CD8-positive, alpha-beta memory T cell (primary cell): ENCODE measurements around the gene TTYH3. TPM values are rescaled to one million over a fixed set of nuclear protein-coding genes. Genes with fewer than 3 reads are reported as not detected.
A peak's percentile ranks its signal among the peaks of the same experiment; 100 is the strongest.
"Not testable (repeated sequence)": the region's sequence is repeated elsewhere in the genome, so short reads cannot be mapped to it uniquely, and the experiment has no call there.

Experiments
- CTCF ChIA-PET: fragments of 350-600 bp; sonication (Branson Sonifier 250); formaldehyde crosslinking; loops from one replicate; lab custom pipeline; 2021; ENCODE audit warnings: antibody characterized with exemption; lab: Charles Lee
- POLR2A ChIA-PET: fragments of 350-600 bp; sonication (Branson Sonifier 250); formaldehyde crosslinking; loops from one replicate; lab custom pipeline; 2021; ENCODE audit warnings: antibody characterized with exemption; lab: Charles Lee
- DNase-seq, 5 donors: peaks; one replicate each; pipeline versions ENCODE4 v3.0.0 to v3.0.0-alpha.2; 2020 to 2022; ENCODE audit warnings: mixed read lengths in 1 of 5
- H3K27ac ChIP-seq: one replicate; pipeline ENCODE4 v1.7.0; 2013; ENCODE audit warnings: low read depth, mild to moderate bottlenecking, low read length, moderate library complexity
- H3K27me3 ChIP-seq: 2 replicates; pipeline ENCODE4 v1.7.0; 2013; ENCODE audit warnings: low read length, mild to moderate bottlenecking; ENCODE audit not compliant: insufficient read depth, poor library complexity, severe bottlenecking
- H3K36me3 ChIP-seq: 2 replicates; pipeline ENCODE4 v1.7.0; 2013; ENCODE audit warnings: mild to moderate bottlenecking, low read length, moderate library complexity; ENCODE audit not compliant: insufficient read depth
- H3K4me1 ChIP-seq: 2 replicates; pipeline ENCODE4 v1.7.0; 2013; ENCODE audit warnings: mild to moderate bottlenecking, low read length, moderate library complexity; ENCODE audit not compliant: insufficient read depth
- H3K4me3 ChIP-seq: 2 replicates; pipeline ENCODE4 v1.7.0; 2013; ENCODE audit warnings: mild to moderate bottlenecking, low read length
- H3K9me3 ChIP-seq: 2 replicates; pipeline ENCODE4 v1.7.0; 2013; ENCODE audit warnings: mild to moderate bottlenecking, low read length
- H3K27ac Mint-ChIP-seq, 8 donors: one replicate each; pipeline ENCODE4 v1.8.0; 2020 to 2021; ENCODE audit warnings: mixed read lengths in 8 of 8, mild to moderate bottlenecking in 6 of 8, inconsistent platforms in 3 of 8, moderate library complexity in 3 of 8
- H3K27me3 Mint-ChIP-seq, 2 donors: one replicate each; pipeline ENCODE4 v1.8.0; 2020 to 2021; ENCODE audit warnings: mixed read lengths in 2 of 2, mild to moderate bottlenecking in 1 of 2, moderate library complexity in 1 of 2
- H3K36me3 Mint-ChIP-seq, 3 donors: one replicate each; pipeline ENCODE4 v1.8.0; 2020 to 2021; ENCODE audit warnings: mixed read lengths in 3 of 3, inconsistent platforms in 1 of 3, mild to moderate bottlenecking in 1 of 3
- H3K4me1 Mint-ChIP-seq, 3 donors: one replicate each; pipeline ENCODE4 v1.8.0; 2020 to 2021; ENCODE audit warnings: mixed read lengths in 3 of 3, inconsistent platforms in 1 of 3, mild to moderate bottlenecking in 1 of 3
- H3K4me3 Mint-ChIP-seq, 7 donors: one replicate each; pipeline ENCODE4 v1.8.0; 2020 to 2021; ENCODE audit warnings: mixed read lengths in 7 of 7, mild to moderate bottlenecking in 6 of 7, moderate library complexity in 4 of 7, inconsistent platforms in 2 of 7
- H3K9me3 Mint-ChIP-seq, 5 donors: one replicate each; pipeline ENCODE4 v1.8.0; 2020 to 2022; ENCODE audit warnings: mixed read lengths in 5 of 5, mild to moderate bottlenecking in 3 of 5, moderate library complexity in 2 of 5, inconsistent platforms in 1 of 5
- polyA plus RNA-seq: library from polyadenylated mRNA; unstranded; fragments of 300-500 nt; fragmentation: Illumina TruSeq; gene quantifications from one replicate; pipeline ENCODE4 v1.2.3, GENCODE V29; 2021
- total RNA-seq, 2 experiments: library from RNA; stranded (reverse); gene quantifications; one replicate each; pipeline ENCODE4 v1.2.3, GENCODE V29; 2021

The TTYH3 gene
- total and polyA plus RNA-seq, 3 experiments from 2014 or later = 2.1 to 22.2 (median 20.2) TPM

DNA sequence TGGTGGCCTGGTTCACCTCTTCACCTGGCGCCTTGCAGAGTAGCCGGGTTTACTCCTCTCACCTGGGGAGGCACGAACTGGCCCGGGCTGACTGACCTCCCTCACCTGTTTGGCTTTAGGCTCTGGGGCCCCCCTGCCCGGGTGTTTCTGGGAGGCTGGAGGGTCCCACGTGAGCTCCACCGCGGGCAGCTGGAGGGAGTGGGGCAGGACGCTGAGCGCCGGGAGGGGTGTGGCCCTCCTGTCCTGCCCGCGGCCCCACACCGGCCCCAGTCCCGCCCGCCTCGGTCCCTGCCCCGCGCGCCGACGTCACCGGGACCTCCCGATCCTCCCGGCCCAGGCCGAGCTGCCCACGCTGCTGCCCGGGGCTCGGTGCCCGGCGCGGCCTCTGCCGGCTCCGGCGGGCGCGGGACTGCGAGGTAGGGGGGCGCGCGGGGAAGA is 56.1 kb downstream of the TTYH3 start, which contains the start of gene AMZ1:
Gene AMZ1, plus strand, starts transcription at position 322 of the 438 bp plus-strand sequence. CDS start 12,250 bp downstream, outside the sequence.
- no peak within 1 kb of the TSS for H3K4me3 ChIP-seq
- no peaks in the 10 kb centered on the region for H3K9me3 ChIP-seq
- ChIA-PET POLR2A (no interaction called here), CTCF (interaction anchor here (2.7 kb wide), 1 partner anchor 22 kb away, joined by 10 read pairs; no protein-coding TSS in a partner anchor)
- Mint-ChIP-seq H3K36me3 (no peaks in the 10 kb centered on the region), H3K27ac (peak within 1 kb of the TSS in 2 of 8 donors; percentile 17 to 78), H3K27me3 (peaks cover 37 to 48% of the 10 kb centered on the region in 2 donors), H3K4me1 (peaks cover 11 to 22% (median 13%) of the 10 kb centered on the region in 3 donors), H3K4me3 (peak within 1 kb of the TSS in 6 of 7 donors; percentile 24 to 85 (median 54)), H3K9me3 (no peaks in the 10 kb centered on the region)
- H3K27ac ChIP-seq = no peak within 1 kb of the TSS
- no peaks in the 10 kb centered on the region for H3K36me3 ChIP-seq
- DNase-seq = no peak
- H3K27me3 ChIP-seq = peaks cover 26% of the 10 kb centered on the region
- peaks cover 10% of the 10 kb centered on the region for H3K4me1 ChIP-seq

DNA sequence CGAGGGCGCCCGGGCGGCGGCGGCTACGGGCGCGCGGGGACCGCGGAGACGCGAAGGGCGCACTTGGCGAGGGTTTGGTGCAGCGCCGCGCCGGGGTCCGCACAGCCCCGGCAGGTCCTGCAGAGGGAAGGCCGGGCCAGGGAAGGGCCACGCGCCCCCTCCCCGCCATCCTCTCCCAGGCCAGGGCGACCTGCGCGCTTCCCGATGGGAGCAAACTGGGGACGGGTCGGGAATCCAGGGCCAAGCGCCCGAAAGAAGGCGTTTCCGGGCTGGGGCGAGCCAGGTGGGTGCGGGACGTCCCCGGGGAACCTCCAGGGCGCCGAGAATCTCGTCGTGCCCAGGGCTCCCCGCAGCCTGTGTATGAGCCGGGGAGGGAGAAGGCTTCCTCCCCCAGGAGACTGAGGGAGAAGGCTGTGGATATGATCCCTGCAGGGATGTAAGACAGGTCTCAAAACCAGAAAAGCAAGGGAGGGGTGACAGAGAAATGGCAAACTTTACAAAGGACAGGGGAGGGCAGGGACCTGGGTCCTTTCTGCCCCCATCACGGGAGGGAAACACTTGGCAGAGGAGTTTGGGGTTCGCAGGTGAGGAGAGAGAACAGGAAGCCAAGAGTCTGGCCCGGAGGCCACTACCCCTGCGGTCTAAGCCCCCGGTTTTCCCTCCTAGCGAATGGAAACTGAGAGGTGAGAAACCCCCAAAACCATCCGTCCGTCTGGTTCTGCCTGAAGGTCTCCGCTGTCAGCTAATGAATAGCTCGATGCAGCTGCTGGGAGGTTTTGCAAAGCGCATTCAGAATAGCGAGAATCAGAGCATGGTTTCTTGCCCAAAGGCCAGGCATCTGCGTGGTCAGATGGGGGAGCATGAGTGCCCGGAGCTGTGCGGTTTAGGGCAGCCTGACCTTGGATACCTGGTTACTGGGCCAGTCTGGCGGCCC is 56.9 kb downstream of the TTYH3 start:
- Mint-ChIP-seq H3K36me3 (no peaks in the 10 kb centered on the region), H3K27ac (peak overlapping the region in 2 of 8 donors; percentile 17 to 78), H3K4me3 (peak overlapping the region in 6 of 7 donors; percentile 16 to 85 (median 54)), H3K4me1 (peaks cover 11 to 22% (median 13%) of the 10 kb centered on the region in 3 donors), H3K9me3 (no peaks in the 10 kb centered on the region), H3K27me3 (peaks cover 37 to 48% of the 10 kb centered on the region in 2 donors)
- H3K4me1 ChIP-seq = peaks cover 10% of the 10 kb centered on the region
- no peak overlapping the region for H3K4me3 ChIP-seq
- no peaks in the 10 kb centered on the region for H3K36me3 ChIP-seq
- no peak for DNase-seq
- CTCF ChIA-PET = interaction anchor here (2.9 kb wide), 1 partner anchor 19 kb away, joined by 11 read pairs; no protein-coding TSS in a partner anchor
- no peaks in the 10 kb centered on the region for H3K9me3 ChIP-seq
- POLR2A ChIA-PET = interaction anchor here (0.9 kb wide), 1 partner anchor 20 kb away, joined by 3 read pairs; no protein-coding TSS in a partner anchor
- no peak overlapping the region for H3K27ac ChIP-seq
- peaks cover 26% of the 10 kb centered on the region for H3K27me3 ChIP-seq

DNA sequence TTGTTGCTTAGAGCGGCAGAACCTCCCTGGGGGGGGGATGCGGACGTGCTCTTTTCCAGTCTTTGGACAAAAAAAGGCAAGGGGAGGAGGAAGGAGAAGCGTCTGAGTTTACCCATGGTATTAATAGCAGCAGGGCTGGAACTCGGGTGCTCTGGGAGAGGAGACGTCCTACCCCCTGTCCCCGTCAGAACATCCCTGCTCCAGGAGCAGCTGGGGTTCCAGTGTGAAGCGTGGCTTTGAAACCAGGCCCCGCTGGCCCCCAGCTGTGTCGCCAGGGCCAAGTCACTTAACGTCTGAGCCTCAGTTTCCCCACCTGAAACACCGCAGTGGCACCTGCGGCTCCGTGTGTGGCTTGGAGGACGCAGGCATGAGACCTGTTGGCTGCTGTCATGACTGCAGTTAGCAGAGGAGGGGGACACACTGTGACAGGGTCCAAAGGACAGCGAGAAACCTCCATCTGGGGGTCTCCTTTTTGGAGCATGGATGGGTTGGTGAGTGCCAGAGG is 57.6 kb downstream of the TTYH3 start:
- H3K36me3 ChIP-seq = no peaks in the 10 kb centered on the region
- POLR2A ChIA-PET = interaction anchor here (0.9 kb wide), 1 partner anchor 19 kb away, joined by 3 read pairs; no protein-coding TSS in a partner anchor
- peaks cover 11 to 22% (median 13%) of the 10 kb centered on the region in 3 donors for H3K4me1 Mint-ChIP-seq
- H3K9me3 ChIP-seq = no peaks in the 10 kb centered on the region
- H3K27ac Mint-ChIP-seq = peak overlapping the region in 3 of 8 donors; percentile 17 to 78 (median 43)
- H3K4me1 ChIP-seq = peaks cover 10% of the 10 kb centered on the region
- H3K36me3 Mint-ChIP-seq = no peaks in the 10 kb centered on the region
- H3K27me3 ChIP-seq = peaks cover 26% of the 10 kb centered on the region
- peak overlapping the region in 4 of 7 donors; percentile 41 to 85 (median 72) for H3K4me3 Mint-ChIP-seq
- peaks cover 37 to 46% of the 10 kb centered on the region in 2 donors for H3K27me3 Mint-ChIP-seq
- H3K27ac ChIP-seq = no peak overlapping the region
- no peaks in the 10 kb centered on the region for H3K9me3 Mint-ChIP-seq
- no peak for DNase-seq
- no peak overlapping the region for H3K4me3 ChIP-seq
- CTCF ChIA-PET = interaction anchor here (0.9 to 3.3 kb wide), 5 partner anchors 8 to 22 kb away, joined by 3 to 13 read pairs (median 6); no protein-coding TSS in a partner anchor

DNA sequence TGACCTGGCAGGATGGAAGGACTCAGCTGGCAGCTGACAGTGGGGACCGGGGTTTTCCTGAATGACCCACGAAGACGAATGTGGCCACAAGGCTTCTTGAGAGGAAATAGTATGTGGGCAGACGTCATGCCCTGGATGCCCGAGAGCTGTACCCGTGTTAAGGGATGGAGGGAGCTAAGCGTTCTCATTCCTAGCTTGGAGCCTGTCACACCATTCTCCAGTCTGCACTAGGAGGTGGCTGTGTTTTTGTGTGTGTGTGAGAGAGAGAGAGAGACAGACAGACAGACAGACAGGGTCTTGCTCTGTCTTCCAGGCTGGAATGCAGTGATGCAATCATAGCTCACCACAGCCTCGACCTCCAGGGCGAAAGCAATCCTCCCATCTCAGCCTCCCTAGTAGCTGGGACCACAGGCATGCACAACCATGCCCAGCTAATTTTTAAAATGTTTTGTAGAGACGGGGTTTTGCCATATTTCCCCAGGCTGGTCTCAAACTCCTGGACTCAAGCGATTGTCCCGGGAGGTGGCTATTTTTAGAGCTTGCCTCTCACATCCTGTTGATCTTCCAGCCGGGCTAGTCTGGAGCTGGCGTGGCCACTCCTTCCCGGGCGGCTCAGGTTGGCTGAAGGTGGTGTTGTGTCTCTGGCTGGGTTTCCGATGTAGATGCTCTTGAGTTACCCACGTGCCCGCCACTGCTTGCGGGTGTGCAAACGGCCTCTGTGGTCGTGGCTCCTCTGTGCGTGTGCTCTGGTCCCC is 58.3 kb downstream of the TTYH3 start:
- Mint-ChIP-seq H3K4me3 (peak overlapping the region in 2 of 7 donors; percentile 46 to 65), H3K27me3 (peaks cover 37 to 44% of the 10 kb centered on the region in 2 donors), H3K9me3 (no peaks in the 10 kb centered on the region), H3K36me3 (no peaks in the 10 kb centered on the region), H3K4me1 (peaks cover 11 to 22% (median 13%) of the 10 kb centered on the region in 3 donors), H3K27ac (peak overlapping the region in 1 of 8 donors; percentile 23)
- H3K9me3 ChIP-seq = no peaks in the 10 kb centered on the region
- no peak overlapping the region for H3K27ac ChIP-seq
- H3K4me1 ChIP-seq = peaks cover 10% of the 10 kb centered on the region
- POLR2A ChIA-PET = no interaction called here
- CTCF ChIA-PET = interaction anchor here (0.7 to 3.3 kb wide), 6 partner anchors 9 to 29 kb away, joined by 3 to 13 read pairs (median 6); no protein-coding TSS in a partner anchor
- H3K4me3 ChIP-seq = no peak overlapping the region
- H3K36me3 ChIP-seq = no peaks in the 10 kb centered on the region
- peaks cover 26% of the 10 kb centered on the region for H3K27me3 ChIP-seq
- DNase-seq = no peak

DNA sequence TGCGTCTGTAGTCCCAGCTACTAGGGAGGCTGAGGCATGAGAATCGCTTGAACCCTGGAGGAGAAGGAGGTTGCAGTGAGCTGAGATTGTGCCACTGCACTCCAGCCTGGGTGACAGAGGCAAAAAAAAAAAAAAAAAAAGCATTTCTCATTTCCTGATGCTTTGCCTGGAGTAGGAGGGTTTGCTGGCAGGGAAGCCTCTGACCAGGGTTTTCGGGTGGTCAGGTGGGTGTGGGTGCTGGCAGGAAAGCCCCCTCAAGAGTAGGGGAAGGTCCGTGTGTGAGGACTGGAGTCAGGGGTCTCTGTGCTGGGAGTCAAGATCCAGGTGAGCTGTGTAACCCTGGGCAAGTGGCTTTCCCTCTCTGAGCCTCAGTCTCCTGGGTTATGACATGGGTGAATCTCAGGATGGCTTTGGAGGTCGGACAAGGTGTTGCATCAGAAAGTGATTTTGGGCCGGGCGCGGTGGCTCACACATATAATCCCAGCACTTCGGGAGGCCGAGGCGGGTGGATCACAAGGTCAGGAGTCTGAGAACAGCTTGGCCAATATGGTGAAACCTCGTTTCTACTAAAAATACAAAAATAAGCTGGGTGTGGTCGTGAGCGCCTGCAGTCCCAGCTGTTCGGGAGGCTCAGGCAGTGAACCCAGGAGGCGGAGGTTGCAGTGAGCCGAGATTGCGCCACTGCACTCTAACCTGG is 59.4 kb downstream of the TTYH3 start:
- H3K9me3 Mint-ChIP-seq = no peaks in the 10 kb centered on the region
- no peak overlapping the region for H3K4me3 ChIP-seq
- CTCF ChIA-PET = interaction anchor here (1.1 to 3.3 kb wide), 4 partner anchors 10 to 21 kb away, joined by 6 to 13 read pairs (median 9); no protein-coding TSS in a partner anchor
- no peak for DNase-seq
- H3K27ac Mint-ChIP-seq = peak overlapping the region in 1 of 8 donors; percentile 27
- H3K4me3 Mint-ChIP-seq = no peak overlapping the region
- no peak overlapping the region for H3K27ac ChIP-seq
- POLR2A ChIA-PET = interaction anchor here (1.1 kb wide), 1 partner anchor 11 kb away, joined by 3 read pairs; no protein-coding TSS in a partner anchor
- H3K27me3 ChIP-seq = peaks cover 22% of the 10 kb centered on the region
- peaks cover 10% of the 10 kb centered on the region for H3K4me1 ChIP-seq
- H3K4me1 Mint-ChIP-seq = peaks cover 11 to 22% (median 13%) of the 10 kb centered on the region in 3 donors
- no peaks in the 10 kb centered on the region for H3K36me3 ChIP-seq
- H3K27me3 Mint-ChIP-seq = peaks cover 34 to 39% of the 10 kb centered on the region in 2 donors
- no peaks in the 10 kb centered on the region for H3K9me3 ChIP-seq
- H3K36me3 Mint-ChIP-seq = no peaks in the 10 kb centered on the region

DNA sequence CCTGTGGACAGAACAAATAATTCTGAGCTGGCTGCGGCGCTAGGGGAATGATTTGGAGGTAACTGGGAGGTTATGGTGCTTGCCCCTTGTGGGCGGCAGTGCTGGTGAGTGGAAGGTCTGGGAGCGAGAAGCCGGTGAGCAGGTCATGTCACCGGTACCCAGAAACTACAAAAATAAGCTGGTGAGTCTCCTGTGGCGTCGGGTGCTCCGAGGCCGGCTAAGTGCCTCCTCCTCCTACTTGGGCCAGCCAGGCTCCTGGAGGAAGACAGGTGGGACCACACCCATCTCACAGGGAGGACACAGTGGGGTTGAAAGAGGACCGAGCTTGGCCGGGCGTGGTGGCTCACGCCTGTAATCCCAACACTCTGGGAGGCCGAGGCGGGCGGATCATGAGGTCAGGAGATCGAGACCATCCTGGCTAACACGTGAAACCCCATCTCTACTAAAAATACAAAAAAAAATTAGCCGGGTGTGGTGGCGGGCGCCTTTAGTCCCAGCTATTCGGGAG is 60.2 kb downstream of the TTYH3 start:
- H3K27ac Mint-ChIP-seq, H3K4me1 ChIP-seq, H3K9me3 ChIP-seq, H3K36me3 ChIP-seq, H3K4me3 Mint-ChIP-seq, DNase-seq, H3K36me3 Mint-ChIP-seq, H3K27ac ChIP-seq, H3K4me3 ChIP-seq, H3K9me3 Mint-ChIP-seq: not testable (repeated sequence)
- Mint-ChIP-seq H3K27me3 (peaks cover 28 to 35% of the 10 kb centered on the region in 2 donors), H3K4me1 (peaks cover 10 to 22% (median 13%) of the 10 kb centered on the region in 3 donors)
- POLR2A ChIA-PET = interaction anchor here (0.6 to 1.1 kb wide), 2 partner anchors 11 to 177 kb away, joined by 3 to 4 read pairs; no protein-coding TSS in a partner anchor
- peaks cover 20% of the 10 kb centered on the region for H3K27me3 ChIP-seq
- CTCF ChIA-PET = interaction anchor here (1.1 to 3.3 kb wide), 3 partner anchors 11 to 21 kb away, joined by 7 to 13 read pairs (median 8); no protein-coding TSS in a partner anchor
